Spleen (tissue), 11 donors: ENCODE results near the gene SLC19A3. TPM values are rescaled to one million over a fixed set of nuclear protein-coding genes. Genes with fewer than 3 reads are reported as not detected.
"Not testable (repeated sequence)": the region's sequence is repeated elsewhere in the genome, so short reads cannot be mapped to it uniquely, and the experiment has no call there.

Experiments used
- DNase-seq: peaks from one replicate; pipeline ENCODE4 v3.0.0-alpha.2; 2020
- H3K27ac ChIP-seq, 8 donors: fragments of 200-600 bp; sonication (generic) in 7 of 8; 1 replicate in 4 of 8; 2 replicates in 4 of 8; pipeline versions ENCODE4 v1.5.0 to v1.8.0; 2016 to 2021; ENCODE audit warnings: inconsistent platforms in 4 of 8, mild to moderate bottlenecking in 4 of 8, moderate library complexity in 1 of 8
- H3K27me3 ChIP-seq, 7 donors: fragments of 200-600 bp; sonication (generic) in 6 of 7; replicated peaks in 1 of 7; 1 replicate in 4 of 7; 2 replicates in 3 of 7; pipeline versions ENCODE4 v1.5.0 to v1.8.0; 2016 to 2021; ENCODE audit warnings: inconsistent platforms in 3 of 7, mild to moderate bottlenecking in 1 of 7
- H3K36me3 ChIP-seq, 6 donors: fragments of 200-600 bp; sonication (generic) in 5 of 6; 1 replicate in 4 of 6; 2 replicates in 2 of 6; pipeline versions ENCODE4 v1.5.0 to v1.8.0; 2016 to 2021; ENCODE audit warnings: inconsistent platforms in 2 of 6
- H3K4me1 ChIP-seq, 6 donors: fragments of 200-600 bp; sonication (generic) in 5 of 6; 1 replicate in 3 of 6; 2 replicates in 3 of 6; pipeline versions ENCODE4 v1.5.0 to v1.8.0; 2016 to 2021; ENCODE audit warnings: inconsistent platforms in 3 of 6
- H3K4me3 ChIP-seq, 8 donors: fragments of 200-600 bp; sonication (generic) in 7 of 8; 1 replicate in 4 of 8; 2 replicates in 4 of 8; pipeline versions ENCODE4 v1.5.0 to v1.8.0; 2016 to 2021; ENCODE audit warnings: inconsistent platforms in 4 of 8, mild to moderate bottlenecking in 4 of 8, moderate library complexity in 2 of 8
- H3K9me3 ChIP-seq, 8 donors: fragments of 200-600 bp; sonication (generic) in 7 of 8; 1 replicate in 4 of 8; 2 replicates in 4 of 8; pipeline versions ENCODE4 v1.5.0 to v1.8.0; 2016 to 2021; ENCODE audit warnings: inconsistent platforms in 4 of 8
- CTCF ChIP-seq, 11 experiments: fragments of 200-600 bp in 7 of 11; fragments of 450-650 bp in 4 of 11; sonication (generic) in 4 of 11; IDR thresholded peaks in 8 of 11; conservative IDR thresholded peaks in 3 of 11; 1 replicate in 7 of 11; 2 replicates in 4 of 11; pipeline versions ENCODE4 v1.4.0 to v1.8.0; 2016 to 2021; ENCODE audit warnings: antibody characterized with exemption in 11 of 11, inconsistent platforms in 4 of 11, mild to moderate bottlenecking in 1 of 11
- POLR2A ChIP-seq, 3 donors: fragments of 450-650 bp; IDR thresholded peaks; one replicate each; pipeline ENCODE4 v1.5.1; 2017; ENCODE audit warnings: antibody characterized with exemption in 3 of 3, mild to moderate bottlenecking in 1 of 3
- POLR2AphosphoS5 ChIP-seq, 3 donors: sonication (generic); formaldehyde crosslinking; IDR thresholded peaks; one replicate each; pipeline ENCODE4 v1.5.1; 2017; ENCODE audit warnings: antibody characterized with exemption in 3 of 3
- WGBS, 5 donors: extraction: QIAGEN DNeasy Blood & Tissue Kit in 3 of 5; methylation state at CpG; one replicate each; pipeline versions ENCODE4 v1.1.5 to v1.1.7; 2013 to 2018; 5-methylcytosine and 5-hydroxymethylcytosine counted together
- intact Hi-C: fragments of 100-400 bp; cut with DNase I; formaldehyde crosslinking; loops from one replicate; pipeline ENCODE4 v1.15.0; 2023; ENCODE audit warnings: low total_unique reads
- polyA plus RNA-seq, 3 donors: library from polyadenylated mRNA; stranded (reverse); fragments of 200-250 nt; gene quantifications; one replicate each; pipeline ENCODE4 v1.2.1, GENCODE V29; 2013
- total RNA-seq, 7 donors: library from RNA; depleted of rRNA in 3 of 7; stranded (reverse); fragments of >200 nt in 3 of 7; fragmentation: NEBNext Ultra II Directional in 4 of 7; extraction: Animal tissue kit (Norgen Biotek cat#: 25700) in 4 of 7; gene quantifications; one replicate each; pipeline versions ENCODE4 v1.1.0 to v1.2.1, GENCODE V29; 2016 to 2021
- donor health status: healthy with polysubstance abuse.
- donor health status: DM: no; HTN: no; CAD: no; lungs with moderate emphysema.
- donor health status: DM: no; HTN: no; CAD: no.
- donor health status: Bipolar disorder and iron deficiency.
- donor health status: healthy.
- donor health status: DM: no; HTN: no; CAD: no.
- donor health status: DM: yes; HTN: yes; CAD: no.

Gene SLC19A3
- total and polyA plus RNA-seq, 10 donors = 0.06 to 0.23 (median 0.15) TPM; not detected in 5

GRCh38 chr2:227761740-227762476 lies 44.1 kb upstream of the SLC19A3 start:
- no peak for DNase-seq
- 79 to 90% (median 84%) methylated on average over 6 of the region's 6 CpGs for WGBS, 5 donors
- intact Hi-C loops = loop anchor here (10.0 kb wide), 2 partner anchors 287 to 637 kb away; partner anchors contain the start of gene AGFG1
- H3K9me3 ChIP-seq = no peaks in the 10 kb centered on the region
- peaks cover 0 to 7% (median 0%) of the 10 kb centered on the region in 6 donors for H3K4me1 ChIP-seq
- TF ChIP-seq CTCF (IDR thresholded peaks at IDR 0.05 in 8 of 11, conservative IDR thresholded peaks at IDR 0.05 in 3 of 11) (no peak), POLR2A (IDR thresholded peaks at IDR 0.05) (no peak), POLR2AphosphoS5 (IDR thresholded peaks at IDR 0.05) (no peak)
- H3K4me3 ChIP-seq = no peak overlapping the region
- no peak overlapping the region for H3K27ac ChIP-seq
- H3K27me3 ChIP-seq = no peaks in the 10 kb centered on the region
- no peaks in the 10 kb centered on the region for H3K36me3 ChIP-seq

GRCh38 chr2:227759411-227760118 lies 41.7 kb upstream of the SLC19A3 start:
- Histone ChIP-seq H3K27me3 (no peaks in the 10 kb centered on the region), H3K4me1 (no peaks in the 10 kb centered on the region), H3K27ac (no peak overlapping the region), H3K36me3 (no peaks in the 10 kb centered on the region), H3K4me3 (no peak overlapping the region), H3K9me3 (no peaks in the 10 kb centered on the region)
- intact Hi-C loops = loop anchor here (10.0 kb wide), 2 partner anchors 285 to 635 kb away; partner anchors contain the start of gene AGFG1
- 59 to 75% (median 69%) methylated on average over 13 of the region's 13 CpGs for WGBS, 5 donors
- TF ChIP-seq POLR2AphosphoS5 (IDR thresholded peaks at IDR 0.05) = no peak
- no peak for TF ChIP-seq POLR2A (IDR thresholded peaks at IDR 0.05)
- no peak for TF ChIP-seq CTCF (IDR thresholded peaks at IDR 0.05 in 8 of 11, conservative IDR thresholded peaks at IDR 0.05 in 3 of 11)
- no peak for DNase-seq

- DNase-seq, H3K4me1 ChIP-seq, intact Hi-C loops, H3K27me3 ChIP-seq, H3K9me3 ChIP-seq, H3K4me3 ChIP-seq, H3K27ac ChIP-seq, H3K36me3 ChIP-seq: not testable (repeated sequence)
- WGBS, 5 donors = 66 to 80% (median 67%) methylated on average over 4 of the region's 4 CpGs
Measured at GRCh38 chr2:227756261-227756660, 38.4 kb upstream of the SLC19A3 start.

GRCh38 chr2:227748079-227748478 lies 30.3 kb upstream of the SLC19A3 start:
- Histone ChIP-seq H3K4me1 (no peaks in the 10 kb centered on the region), H3K27me3 (no peaks in the 10 kb centered on the region), H3K9me3 (no peaks in the 10 kb centered on the region), H3K4me3 (no peak overlapping the region), H3K27ac (no peak overlapping the region), H3K36me3 (no peaks in the 10 kb centered on the region)
- DNase-seq = peak; percentile 18
- intact Hi-C loops = no loop called here
- WGBS, 5 donors = 74 to 84% (median 82%) methylated on average over 6 of the region's 6 CpGs
- no peak for TF ChIP-seq POLR2AphosphoS5 (IDR thresholded peaks at IDR 0.05)
- no peak for TF ChIP-seq CTCF (IDR thresholded peaks at IDR 0.05 in 8 of 11, conservative IDR thresholded peaks at IDR 0.05 in 3 of 11)
- no peak for TF ChIP-seq POLR2A (IDR thresholded peaks at IDR 0.05)
